SH-SY5Y (cell line): Measurements from ENCODE around the gene PELO.

Experiments used
- GATA2 ChIP-seq: IDR thresholded peaks from 2 replicates; pipeline ENCODE4 v1.6.1; 2011; ENCODE audit warnings: mild to moderate bottlenecking, low read depth, low read length
- GATA3 ChIP-seq: IDR thresholded peaks from 2 replicates; pipeline ENCODE4 v1.6.1; 2011; ENCODE audit warnings: low read depth, mild to moderate bottlenecking, low read length, moderate library complexity

The PELO gene

GRCh38 chr5:52787600-52788504, at the start of gene PELO, which contains the start of gene ITGA1:
Gene PELO (plus strand): TSS chr5:52787916. CDS start chr5:52800395, 12,479 bp downstream.
Gene ITGA1 (plus strand): TSS chr5:52787916. CDS start chr5:52788354, 438 bp downstream.
- TF ChIP-seq GATA2 (peak; percentile 27; the same call in 1 of the 2 replicates), GATA3 (no peak)

GRCh38 chr5:52738095-52738506, 49.6 kb upstream of the PELO start:
- TF ChIP-seq GATA2: peak; percentile 53
- no peak for TF ChIP-seq GATA3

DNA sequence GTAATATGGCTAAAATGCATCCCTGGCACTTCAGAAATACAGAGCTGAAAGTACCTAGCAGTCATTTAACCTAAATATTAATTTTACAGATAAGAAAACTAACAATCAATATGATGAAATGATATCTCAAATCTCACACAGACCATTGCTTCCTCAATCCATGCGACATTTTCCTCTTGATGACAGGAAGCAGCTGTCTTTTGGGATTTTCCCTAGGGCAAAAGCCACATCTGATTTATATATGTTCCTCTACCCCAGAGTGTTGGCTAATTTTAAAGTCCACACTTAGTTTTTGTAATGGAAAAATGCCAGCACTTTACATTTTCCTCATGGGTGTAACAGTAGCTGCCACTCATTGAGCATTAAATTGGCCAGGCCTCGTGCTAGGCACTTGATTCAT, 47.7 kb upstream of the PELO start:
- TF ChIP-seq GATA3: no peak
- TF ChIP-seq GATA2: peak; percentile 56; the same call in 1 of the 2 replicates

- TF ChIP-seq GATA3 (no peak), GATA2 (no peak)
Measured at GRCh38 chr5:52743012-52743411, 44.7 kb upstream of the PELO start.

GRCh38 chr5:52743529-52743928, 44.2 kb upstream of the PELO start:
- TF ChIP-seq GATA3 (no peak), GATA2 (no peak)

DNA sequence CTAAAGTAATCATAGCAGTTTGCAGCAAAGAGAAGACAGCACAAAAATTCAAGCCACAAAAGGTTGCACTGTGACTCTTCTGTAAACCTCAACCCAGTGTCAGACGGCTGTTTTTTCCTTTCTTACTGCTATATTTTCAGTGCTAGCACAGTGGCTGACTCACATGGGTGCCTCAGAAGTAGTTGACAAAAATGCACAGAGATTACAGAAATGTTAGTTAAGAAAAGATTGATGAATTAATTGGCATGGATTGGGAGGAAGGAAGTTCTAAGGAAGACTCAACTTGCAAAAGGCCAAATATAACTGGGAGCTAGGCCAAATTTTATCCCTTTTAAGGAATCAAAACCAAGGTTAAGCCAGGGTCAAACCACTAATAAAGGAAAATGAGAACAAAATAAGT, 43.7 kb upstream of the PELO start:
- TF ChIP-seq GATA3 (no peak), GATA2 (no peak)

- no peak for TF ChIP-seq GATA3
- TF ChIP-seq GATA2: no peak
Measured at GRCh38 chr5:52746539-52746938, 41.2 kb upstream of the PELO start.

GRCh38 chr5:52748590-52748989, 39.1 kb upstream of the PELO start:
- no peak for TF ChIP-seq GATA3
- TF ChIP-seq GATA2: no peak

DNA sequence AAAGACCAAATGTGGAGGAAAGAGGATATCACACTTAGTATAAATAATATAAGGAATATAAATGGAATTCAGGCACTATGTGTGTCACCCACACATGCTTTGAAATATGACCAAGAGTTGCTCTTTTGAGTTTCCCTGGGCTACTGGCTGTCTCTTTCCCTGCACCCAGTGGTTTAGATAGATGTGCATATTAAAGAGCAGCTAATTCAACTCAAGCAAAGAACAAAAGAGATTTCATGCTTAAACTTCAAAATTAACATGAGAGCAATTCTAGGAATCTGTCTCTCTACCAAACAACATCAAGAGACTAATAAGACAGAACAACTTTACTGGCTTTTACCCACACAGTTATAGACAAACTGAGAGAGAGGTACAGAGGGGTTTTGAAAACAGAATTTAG, 38.0 kb upstream of the PELO start:
- TF ChIP-seq GATA2 (no peak), GATA3 (no peak)

DNA sequence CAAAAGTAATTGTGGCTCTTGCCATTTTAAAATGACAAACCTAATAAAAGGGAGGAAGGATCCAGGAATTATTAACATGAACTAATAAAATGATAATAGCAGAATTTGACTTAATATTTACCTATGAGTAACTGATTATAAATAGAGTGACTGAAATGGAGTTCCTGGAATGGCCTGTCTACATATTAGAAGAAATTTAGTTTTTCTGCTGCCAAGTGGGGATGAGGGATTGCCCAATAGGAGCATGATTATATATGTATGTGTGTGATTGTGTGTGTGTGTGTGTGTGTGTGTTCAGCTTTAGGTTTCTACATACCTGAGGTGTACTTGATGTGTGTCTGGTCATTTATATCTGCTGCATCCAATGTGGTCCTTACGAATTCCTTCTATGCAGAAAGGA, 36.6 kb upstream of the PELO start:
- TF ChIP-seq GATA3 (no peak), GATA2 (no peak)

DNA sequence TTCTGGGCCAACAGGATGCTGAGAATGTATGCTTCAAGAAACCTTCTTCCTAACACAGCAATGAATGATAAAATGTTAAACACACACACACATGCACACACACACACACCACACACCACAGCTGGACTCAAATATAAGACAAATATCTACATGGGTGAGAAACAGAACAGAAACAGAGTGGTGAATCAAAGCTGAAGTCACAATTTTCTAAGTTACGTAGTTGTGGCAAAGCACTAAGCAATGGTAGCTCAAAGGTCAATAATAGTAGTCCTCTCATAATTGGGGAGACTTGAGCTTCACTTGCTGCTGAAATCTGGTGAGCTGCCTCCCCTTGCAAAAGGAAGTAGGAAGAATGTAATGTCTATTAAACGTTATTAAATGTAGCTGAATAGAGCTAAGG, 33.7 kb upstream of the PELO start:
- TF ChIP-seq GATA3: no peak

GRCh38 chr5:52757527-52757926, 30.2 kb upstream of the PELO start:
- TF ChIP-seq GATA3 (no peak), GATA2 (no peak)

GRCh38 chr5:52758014-52758413, 29.7 kb upstream of the PELO start:
- no peak for TF ChIP-seq GATA2
- no peak for TF ChIP-seq GATA3

DNA sequence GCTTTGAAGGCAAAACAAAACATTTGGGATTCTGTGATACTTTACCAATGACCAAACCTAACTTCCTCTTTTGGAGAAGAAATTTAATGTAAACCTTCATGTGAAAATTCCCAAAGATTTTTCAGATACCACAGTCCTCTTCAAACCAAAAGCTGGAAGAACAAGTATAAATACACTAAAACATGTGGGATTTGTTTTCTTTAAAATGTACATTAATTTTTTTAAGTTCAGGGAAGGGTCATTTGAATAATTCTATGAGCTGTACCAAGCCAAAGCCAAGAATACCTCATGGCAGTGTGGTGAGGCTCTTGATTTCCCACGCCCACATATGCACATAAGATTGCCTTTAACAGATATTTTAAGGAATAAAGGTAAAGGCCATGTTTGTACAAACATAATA, 28.4 kb upstream of the PELO start:
- TF ChIP-seq GATA3 (no peak), GATA2 (no peak)

GRCh38 chr5:52760695-52761366, 26.9 kb upstream of the PELO start:
- no peak for TF ChIP-seq GATA2
- no peak for TF ChIP-seq GATA3
